CD14-positive monocyte (primary cell): Measurements from ENCODE around the gene SGSH. TPM values are rescaled to one million over a fixed set of nuclear protein-coding genes. Genes with fewer than 3 reads are reported as not detected.
A peak's percentile ranks its signal among the peaks of the same experiment; 100 is the strongest.

Experiments used
- DNase-seq, 3 donors: peaks; one replicate each; pipeline ENCODE4 v3.0.0-alpha.2; 2011 to 2022
- H2AFZ ChIP-seq: 2 replicates; pipeline ENCODE4 v1.6.0; 2012; ENCODE audit warnings: mild to moderate bottlenecking, low read depth, low read length, inconsistent platforms; ENCODE audit not compliant: insufficient read depth, poor library complexity, severe bottlenecking
- H3K27ac ChIP-seq, 2 donors: 1 replicate in 1 of 2; 2 replicates in 1 of 2; pipeline ENCODE4 v1.5.1; 2012 to 2013; ENCODE audit warnings: low read length in 2 of 2, control low read depth in 1 of 2, inconsistent platforms in 1 of 2, low read depth in 1 of 2, mild to moderate bottlenecking in 1 of 2
- H3K27me3 ChIP-seq, 2 donors: one replicate each; pipeline versions ENCODE4 v1.6.0 to v1.6.1; 2011 to 2013; ENCODE audit warnings: low read length in 2 of 2; ENCODE audit not compliant: control insufficient read depth in 2 of 2, insufficient read depth in 2 of 2
- H3K36me3 ChIP-seq, 2 donors: replicated peaks in 1 of 2; 1 replicate in 1 of 2; 2 replicates in 1 of 2; pipeline versions ENCODE4 v1.5.1 to v1.6.1; 2012 to 2013; ENCODE audit warnings: low read length in 2 of 2, control low read depth in 1 of 2, inconsistent platforms in 1 of 2, mild to moderate bottlenecking in 1 of 2; ENCODE audit not compliant: insufficient read depth in 2 of 2, control insufficient read depth in 1 of 2
- H3K4me1 ChIP-seq, 2 donors: 1 replicate in 1 of 2; 2 replicates in 1 of 2; pipeline versions ENCODE4 v1.5.1 to v1.6.1; 2012 to 2013; ENCODE audit warnings: low read length in 2 of 2, control low read depth in 1 of 2, inconsistent platforms in 1 of 2, mild to moderate bottlenecking in 1 of 2, moderate library complexity in 1 of 2; ENCODE audit not compliant: insufficient read depth in 2 of 2, control insufficient read depth in 1 of 2
- H3K4me2 ChIP-seq: replicated peaks from 2 replicates; pipeline ENCODE3; 2012; ENCODE audit warnings: low read length, moderate library complexity, mild to moderate bottlenecking; ENCODE audit not compliant: poor library complexity, severe bottlenecking; ENCODE audit errors: extremely low read depth
- H3K4me3 ChIP-seq, 3 experiments: fragments of 200-600 bp in 1 of 3; sonication (generic) in 1 of 3; replicated peaks in 1 of 3; 1 replicate in 2 of 3; 2 replicates in 1 of 3; pipeline ENCODE4 v1.5.1; 2011 to 2013; ENCODE audit warnings: low read length in 3 of 3, mild to moderate bottlenecking in 3 of 3, control low read depth in 2 of 3, low read depth in 2 of 3, inconsistent platforms in 1 of 3, moderate library complexity in 1 of 3
- H3K79me2 ChIP-seq: 2 replicates; pipeline ENCODE4 v1.6.0; 2012; ENCODE audit warnings: mild to moderate bottlenecking, control low read depth, inconsistent platforms, low read length, moderate library complexity; ENCODE audit not compliant: insufficient read depth
- H3K9ac ChIP-seq: 2 replicates; pipeline ENCODE4 v1.6.0; 2017; ENCODE audit warnings: low read length, mild to moderate bottlenecking; ENCODE audit not compliant: insufficient read depth, poor library complexity, severe bottlenecking
- H3K9me3 ChIP-seq, 2 donors: replicated peaks in 1 of 2; 1 replicate in 1 of 2; 2 replicates in 1 of 2; pipeline versions ENCODE4 v1.5.1 to v1.6.1; 2012 to 2013; ENCODE audit warnings: low read length in 2 of 2, control low read depth in 1 of 2; ENCODE audit not compliant: control insufficient read depth in 1 of 2, insufficient read depth in 1 of 2
- H4K20me1 ChIP-seq: 2 replicates; pipeline ENCODE4 v1.6.0; 2012; ENCODE audit warnings: mild to moderate bottlenecking, low read length, control low read depth, moderate library complexity; ENCODE audit not compliant: insufficient read depth
- H3K27ac Mint-ChIP-seq, 7 donors: one replicate each; pipeline ENCODE4 v1.8.0; 2020; ENCODE audit warnings: mild to moderate bottlenecking in 7 of 7, mixed read lengths in 7 of 7, moderate library complexity in 6 of 7, inconsistent platforms in 2 of 7
- H3K27me3 Mint-ChIP-seq, 3 donors: one replicate each; pipeline ENCODE4 v1.8.0; 2021 to 2022; ENCODE audit warnings: low read depth in 3 of 3, mild to moderate bottlenecking in 3 of 3, mixed read lengths in 3 of 3, moderate library complexity in 3 of 3, inconsistent platforms in 1 of 3
- H3K36me3 Mint-ChIP-seq, 2 donors: one replicate each; pipeline ENCODE4 v1.8.0; 2020; ENCODE audit warnings: mixed read lengths in 2 of 2, inconsistent platforms in 1 of 2, mild to moderate bottlenecking in 1 of 2
- H3K4me1 Mint-ChIP-seq: one replicate; pipeline ENCODE4 v1.8.0; 2020; ENCODE audit warnings: mild to moderate bottlenecking, mixed read lengths
- H3K4me3 Mint-ChIP-seq, 2 donors: one replicate each; pipeline ENCODE4 v1.8.0; 2020; ENCODE audit warnings: mild to moderate bottlenecking in 2 of 2, mixed read lengths in 2 of 2, moderate library complexity in 1 of 2
- H3K9me3 Mint-ChIP-seq, 7 donors: one replicate each; pipeline ENCODE4 v1.8.0; 2020 to 2022; ENCODE audit warnings: mixed read lengths in 7 of 7, mild to moderate bottlenecking in 6 of 7, moderate library complexity in 6 of 7, inconsistent platforms in 2 of 7
- WGBS: methylation state at CpG from one replicate; pipeline ENCODE4 v1.1.5; 2013; ENCODE audit warnings: missing lambda C conversion rate; ENCODE audit not compliant: insufficient coverage; 5-methylcytosine and 5-hydroxymethylcytosine counted together
- intact Hi-C, 2 donors: fragments of 100-400 bp; cut with micrococcal nuclease; formaldehyde crosslinking; loops; one replicate each; pipeline versions ENCODE4 v1.15.0 to v1.15.1; 2023
- polyA plus RNA-seq, 3 donors: library from polyadenylated mRNA; depleted of rRNA in 1 of 3; unstranded in 2 of 3; stranded (reverse) in 1 of 3; fragments of 300-500 nt in 2 of 3; fragments of >200 nt in 1 of 3; fragmentation: Illumina TruSeq in 2 of 3; gene quantifications; 1 replicate in 2 of 3; 2 replicates in 1 of 3; pipeline ENCODE4 v1.2.3, GENCODE V29; 2012 to 2021
- TF ChIP-seq, protein P1 (sequence below): fragments of 200-600 bp; IDR thresholded peaks from one replicate; pipeline ENCODE4 v1.8.0; 2022; ENCODE audit warnings: antibody characterized with exemption, mild to moderate bottlenecking

Gene SGSH
- polyA plus RNA-seq, 3 donors: 21.1 to 193 (median 31.3) TPM

GRCh38 chr17:80248894-80249710 lies 29.0 kb upstream of the SGSH start:
- Histone ChIP-seq H3K36me3 (no peaks in the 10 kb centered on the region), H3K9ac (no peak overlapping the region), H3K4me3 (no peak overlapping the region), H3K27ac (no peak overlapping the region), H3K9me3 (no peaks in the 10 kb centered on the region), H2AFZ (no peak overlapping the region), H3K4me1 (peaks cover 4 to 6% of the 10 kb centered on the region in 2 donors), H3K4me2 (no peak overlapping the region), H3K79me2 (no peaks in the 10 kb centered on the region), H3K27me3 (no peaks in the 10 kb centered on the region), H4K20me1 (no peaks in the 10 kb centered on the region)
- intact Hi-C loops: no loop called here
- 92% methylated on average over 23 of the region's 26 CpGs for WGBS
- no peak overlapping the region for H3K4me3 Mint-ChIP-seq
- peak overlapping the region in 1 of 7 donors; percentile 70 for H3K27ac Mint-ChIP-seq
- peaks cover 0 to 10% (median 5%) of the 10 kb centered on the region in 3 donors for H3K27me3 Mint-ChIP-seq
- TF ChIP-seq, protein P1, sequence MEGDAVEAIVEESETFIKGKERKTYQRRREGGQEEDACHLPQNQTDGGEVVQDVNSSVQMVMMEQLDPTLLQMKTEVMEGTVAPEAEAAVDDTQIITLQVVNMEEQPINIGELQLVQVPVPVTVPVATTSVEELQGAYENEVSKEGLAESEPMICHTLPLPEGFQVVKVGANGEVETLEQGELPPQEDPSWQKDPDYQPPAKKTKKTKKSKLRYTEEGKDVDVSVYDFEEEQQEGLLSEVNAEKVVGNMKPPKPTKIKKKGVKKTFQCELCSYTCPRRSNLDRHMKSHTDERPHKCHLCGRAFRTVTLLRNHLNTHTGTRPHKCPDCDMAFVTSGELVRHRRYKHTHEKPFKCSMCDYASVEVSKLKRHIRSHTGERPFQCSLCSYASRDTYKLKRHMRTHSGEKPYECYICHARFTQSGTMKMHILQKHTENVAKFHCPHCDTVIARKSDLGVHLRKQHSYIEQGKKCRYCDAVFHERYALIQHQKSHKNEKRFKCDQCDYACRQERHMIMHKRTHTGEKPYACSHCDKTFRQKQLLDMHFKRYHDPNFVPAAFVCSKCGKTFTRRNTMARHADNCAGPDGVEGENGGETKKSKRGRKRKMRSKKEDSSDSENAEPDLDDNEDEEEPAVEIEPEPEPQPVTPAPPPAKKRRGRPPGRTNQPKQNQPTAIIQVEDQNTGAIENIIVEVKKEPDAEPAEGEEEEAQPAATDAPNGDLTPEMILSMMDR: no peak
- peaks cover 0 to 2% (median 0%) of the 10 kb centered on the region in 7 donors for H3K9me3 Mint-ChIP-seq
- peaks cover 0 to 11% of the 10 kb centered on the region in 2 donors for H3K36me3 Mint-ChIP-seq
- no peak for DNase-seq
- peaks cover 11% of the 10 kb centered on the region for H3K4me1 Mint-ChIP-seq

GRCh38 chr17:80248001-80248893 lies 28.1 kb upstream of the SGSH start:
- Histone ChIP-seq H3K27ac (no peak overlapping the region), H3K27me3 (no peaks in the 10 kb centered on the region), H3K4me1 (no peaks in the 10 kb centered on the region), H2AFZ (no peak overlapping the region), H3K36me3 (no peaks in the 10 kb centered on the region), H3K9me3 (no peaks in the 10 kb centered on the region), H3K4me2 (no peak overlapping the region), H3K9ac (no peak overlapping the region), H3K4me3 (no peak overlapping the region), H3K79me2 (no peaks in the 10 kb centered on the region), H4K20me1 (no peaks in the 10 kb centered on the region)
- Mint-ChIP-seq H3K36me3 (peaks cover 0 to 11% of the 10 kb centered on the region in 2 donors), H3K9me3 (peaks cover 0 to 2% (median 0%) of the 10 kb centered on the region in 7 donors), H3K4me3 (no peak overlapping the region), H3K27me3 (peaks cover 0 to 13% (median 9%) of the 10 kb centered on the region in 3 donors), H3K27ac (no peak overlapping the region), H3K4me1 (peaks cover 3% of the 10 kb centered on the region)
- no peak for DNase-seq
- intact Hi-C loops: no loop called here
- WGBS: 94% methylated on average over 19 of the region's 23 CpGs
- TF ChIP-seq, protein P1: no peak
